Neural progenitor cell (in vitro differentiated cells): ENCODE data around the gene GRIN2A. TPM values are rescaled to one million over a fixed set of nuclear protein-coding genes. Genes with fewer than 3 reads are reported as not detected.

ENCODE experiments used
- DNase-seq: peaks from one replicate; pipeline ENCODE4 v3.0.0-alpha.2; 2016; ENCODE audit warnings: low spot score
- H2AFZ ChIP-seq: fragments of 200-600 bp; sonication (generic); replicated peaks from 2 replicates; pipeline ENCODE4 v1.6.1; 2016; ENCODE audit warnings: antibody characterized with exemption
- H3F3A ChIP-seq: fragments of 200-600 bp; sonication (generic); 2 replicates; pipeline ENCODE4 v1.6.1; 2016; ENCODE audit warnings: antibody characterized with exemption, low read depth
- H3K27ac ChIP-seq: fragments of 200-600 bp; sonication (generic); 2 replicates; pipeline ENCODE4 v1.5.1; 2016; ENCODE audit warnings: mild to moderate bottlenecking
- H3K27me3 ChIP-seq: fragments of 200-600 bp; sonication (generic); 2 replicates; pipeline ENCODE4 v1.6.1; 2016; ENCODE audit warnings: mild to moderate bottlenecking, moderate library complexity
- H3K36me3 ChIP-seq: fragments of 200-600 bp; sonication (generic); 2 replicates; pipeline ENCODE4 v1.5.1; 2016
- H3K4me1 ChIP-seq: fragments of 200-600 bp; sonication (generic); 2 replicates; pipeline ENCODE4 v1.6.1; 2016; ENCODE audit warnings: mixed run types
- H3K4me2 ChIP-seq: fragments of 200-600 bp; sonication (generic); 2 replicates; pipeline ENCODE4 v1.6.1; 2016
- H3K4me3 ChIP-seq: fragments of 200-600 bp; sonication (generic); 2 replicates; pipeline ENCODE4 v1.5.1; 2016
- H3K79me2 ChIP-seq: fragments of 200-600 bp; sonication (generic); 2 replicates; pipeline ENCODE4 v1.6.1; 2016; ENCODE audit warnings: low read depth
- H3K9ac ChIP-seq: fragments of 200-600 bp; sonication (generic); 2 replicates; pipeline ENCODE4 v1.6.1; 2016
- H3K9me3 ChIP-seq: fragments of 200-600 bp; sonication (generic); 2 replicates; pipeline ENCODE4 v1.5.1; 2016; ENCODE audit warnings: low read depth
- H4K20me1 ChIP-seq: fragments of 200-600 bp; sonication (generic); 2 replicates; pipeline ENCODE4 v1.6.1; 2016; ENCODE audit warnings: low read depth
- H3K27ac Mint-ChIP-seq: 3 replicates; pipeline ENCODE4 v1.8.0; 2021; ENCODE audit warnings: mixed read lengths
- H3K27me3 Mint-ChIP-seq: 2 replicates; pipeline ENCODE4 v1.8.0; 2022; ENCODE audit warnings: low read depth, mild to moderate bottlenecking, inconsistent platforms, moderate library complexity, mixed read lengths; ENCODE audit not compliant: insufficient read depth
- H3K36me3 Mint-ChIP-seq: 3 replicates; pipeline ENCODE4 v1.8.0; 2021; ENCODE audit warnings: mixed read lengths
- H3K4me1 Mint-ChIP-seq: 3 replicates; pipeline ENCODE4 v1.8.0; 2021; ENCODE audit warnings: mixed read lengths
- H3K4me3 Mint-ChIP-seq: 3 replicates; pipeline ENCODE4 v1.8.0; 2021; ENCODE audit warnings: mild to moderate bottlenecking, moderate library complexity, mixed read lengths
- H3K9me3 Mint-ChIP-seq: 3 replicates; pipeline ENCODE4 v1.8.0; 2020; ENCODE audit warnings: mixed read lengths
- CTCF ChIP-seq: fragments of 200-600 bp; sonication (generic); IDR thresholded peaks from 2 replicates; pipeline ENCODE4 v1.5.1; 2017; ENCODE audit warnings: antibody characterized with exemption, mild to moderate bottlenecking
- EZH2 ChIP-seq: fragments of 200-600 bp; sonication (generic); IDR thresholded peaks from 2 replicates; pipeline ENCODE4 v1.6.1; 2017; ENCODE audit warnings: antibody characterized with exemption, mild to moderate bottlenecking, moderate library complexity
- EZH2phosphoT487 ChIP-seq: fragments of 200-600 bp; sonication (generic); IDR thresholded peaks from 2 replicates; pipeline ENCODE4 v1.6.1; 2017; ENCODE audit warnings: antibody characterized with exemption
- total RNA-seq: library from RNA; depleted of rRNA; stranded (reverse); fragments of >200 nt; gene quantifications from 2 replicates; pipeline ENCODE4 v1.2.3, GENCODE V29; 2015; ENCODE audit warnings: low replicate concordance

GRIN2A gene
- total RNA-seq, 1 donor from 2014 or later: 1.6 TPM

GRCh38 chr16:9761870-9762269 is 420.4 kb downstream of the GRIN2A start:
- Histone ChIP-seq H3K4me2 (no peak overlapping the region), H3K27ac (no peak overlapping the region), H3K27me3 (no peaks in the 10 kb centered on the region), H3K9me3 (no peaks in the 10 kb centered on the region), H3K36me3 (no peaks in the 10 kb centered on the region), H3K9ac (no peak overlapping the region), H2AFZ (no peak overlapping the region), H3K4me1 (peaks cover 28% of the 10 kb centered on the region), H3K4me3 (no peak overlapping the region), H3F3A (no peaks in the 10 kb centered on the region), H4K20me1 (no peaks in the 10 kb centered on the region), H3K79me2 (no peaks in the 10 kb centered on the region)
- peaks cover 5% of the 10 kb centered on the region for H3K9me3 Mint-ChIP-seq
- no peak overlapping the region for H3K4me3 Mint-ChIP-seq
- no peak for TF ChIP-seq EZH2phosphoT487
- no peak for TF ChIP-seq EZH2
- TF ChIP-seq CTCF: no peak
- H3K27me3 Mint-ChIP-seq: no peaks in the 10 kb centered on the region
- H3K27ac Mint-ChIP-seq: no peak overlapping the region
- H3K36me3 Mint-ChIP-seq: no peaks in the 10 kb centered on the region
- no peaks in the 10 kb centered on the region for H3K4me1 Mint-ChIP-seq
- no peak for DNase-seq

DNA sequence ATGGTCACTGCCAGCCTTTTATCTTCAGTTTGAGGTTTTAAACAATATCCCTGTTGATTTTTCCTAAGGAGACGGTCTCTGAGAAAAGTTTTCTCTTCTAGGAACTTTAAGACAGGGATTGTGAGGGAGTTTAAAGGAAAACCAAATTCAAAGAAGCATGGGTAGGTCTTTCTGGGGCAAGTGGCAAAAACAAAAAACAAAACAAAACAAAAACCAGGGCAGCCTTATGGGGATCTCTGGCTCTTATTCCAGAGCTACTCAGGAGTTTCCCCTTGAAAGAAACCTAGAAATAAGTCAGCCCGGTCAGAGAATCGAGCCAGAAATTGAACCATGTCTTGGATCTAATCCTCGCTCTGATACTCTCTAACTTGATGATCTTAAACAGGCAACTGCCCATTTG is 424.5 kb downstream of the GRIN2A start:
- H3K4me1 Mint-ChIP-seq: peaks cover 16% of the 10 kb centered on the region
- H4K20me1 ChIP-seq: no peaks in the 10 kb centered on the region
- no peak overlapping the region for H2AFZ ChIP-seq
- peaks cover 33% of the 10 kb centered on the region for H3K4me1 ChIP-seq
- no peaks in the 10 kb centered on the region for H3K79me2 ChIP-seq
- H3K27me3 ChIP-seq: no peaks in the 10 kb centered on the region
- no peak overlapping the region for H3K27ac ChIP-seq
- H3K4me3 Mint-ChIP-seq: no peak overlapping the region
- H3K36me3 ChIP-seq: no peaks in the 10 kb centered on the region
- peaks cover 3% of the 10 kb centered on the region for H3F3A ChIP-seq
- no peak overlapping the region for H3K9ac ChIP-seq
- no peak overlapping the region for H3K4me2 ChIP-seq
- H3K27me3 Mint-ChIP-seq: no peaks in the 10 kb centered on the region
- H3K9me3 Mint-ChIP-seq: no peaks in the 10 kb centered on the region
- no peaks in the 10 kb centered on the region for H3K36me3 Mint-ChIP-seq
- no peak overlapping the region for H3K27ac Mint-ChIP-seq
- no peak overlapping the region for H3K4me3 ChIP-seq
- TF ChIP-seq EZH2 (no peak), CTCF (no peak), EZH2phosphoT487 (no peak)
- H3K9me3 ChIP-seq: no peaks in the 10 kb centered on the region
- DNase-seq: no peak

DNA sequence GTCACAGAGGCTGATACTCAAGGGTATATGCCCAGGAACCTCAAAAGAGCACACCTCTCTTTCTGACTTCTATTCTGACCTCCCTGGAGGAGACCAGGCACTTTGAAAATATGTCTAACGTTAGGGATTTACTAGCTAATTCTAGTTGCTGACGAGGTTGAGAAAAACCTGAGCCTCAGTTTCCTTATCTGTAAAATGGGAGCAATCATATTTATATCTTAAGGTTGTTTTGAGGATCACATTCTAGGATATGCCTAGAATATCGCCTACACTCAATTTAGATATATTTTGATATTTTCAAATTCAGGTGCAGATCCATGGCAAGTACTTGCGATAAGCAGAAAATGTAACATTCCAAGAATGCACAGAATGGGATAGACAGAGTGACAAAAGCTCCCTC is 425.8 kb downstream of the GRIN2A start:
- Mint-ChIP-seq H3K27me3 (no peaks in the 10 kb centered on the region), H3K27ac (no peak overlapping the region), H3K4me1 (peaks cover 16% of the 10 kb centered on the region), H3K4me3 (no peak overlapping the region), H3K9me3 (no peaks in the 10 kb centered on the region), H3K36me3 (no peaks in the 10 kb centered on the region)
- H3K36me3 ChIP-seq: no peaks in the 10 kb centered on the region
- H3K27me3 ChIP-seq: no peaks in the 10 kb centered on the region
- H2AFZ ChIP-seq: no peak overlapping the region
- no peaks in the 10 kb centered on the region for H3K79me2 ChIP-seq
- no peak overlapping the region for H3K4me2 ChIP-seq
- H3K4me1 ChIP-seq: peaks cover 42% of the 10 kb centered on the region
- no peak overlapping the region for H3K27ac ChIP-seq
- H4K20me1 ChIP-seq: no peaks in the 10 kb centered on the region
- H3K4me3 ChIP-seq: no peak overlapping the region
- H3F3A ChIP-seq: peaks cover 8% of the 10 kb centered on the region
- DNase-seq: no peak
- H3K9ac ChIP-seq: no peak overlapping the region
- TF ChIP-seq EZH2phosphoT487 (no peak), CTCF (no peak), EZH2 (no peak)
- H3K9me3 ChIP-seq: no peaks in the 10 kb centered on the region

DNA sequence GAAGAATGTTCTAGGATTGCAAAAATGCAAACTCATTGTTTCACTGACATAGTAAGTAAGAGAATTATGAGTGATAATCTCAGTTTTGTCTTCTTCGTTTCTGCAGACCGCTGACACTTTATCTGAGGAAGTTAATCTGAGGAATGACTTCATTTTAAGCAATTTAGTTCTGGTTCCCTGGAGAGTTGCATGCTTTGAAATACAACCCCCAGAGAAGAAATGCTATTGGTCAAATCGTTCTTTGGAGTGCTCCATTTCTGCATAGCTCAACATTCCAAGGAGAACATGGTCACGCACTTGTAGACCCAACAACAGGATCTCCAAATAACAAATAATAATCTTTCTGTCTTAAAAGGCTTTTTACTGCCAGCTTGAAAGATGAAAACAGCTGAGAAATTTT is 427.1 kb downstream of the GRIN2A start:
- no peaks in the 10 kb centered on the region for H3K9me3 ChIP-seq
- TF ChIP-seq CTCF: no peak
- no peak for TF ChIP-seq EZH2phosphoT487
- no peak for TF ChIP-seq EZH2
- no peaks in the 10 kb centered on the region for H3K79me2 ChIP-seq
- H3K4me2 ChIP-seq: peak overlapping the region; percentile 3
- H3K36me3 ChIP-seq: no peaks in the 10 kb centered on the region
- no peaks in the 10 kb centered on the region for H4K20me1 ChIP-seq
- Mint-ChIP-seq H3K27ac (no peak overlapping the region), H3K4me1 (peaks cover 16% of the 10 kb centered on the region), H3K9me3 (no peaks in the 10 kb centered on the region), H3K36me3 (no peaks in the 10 kb centered on the region), H3K4me3 (no peak overlapping the region), H3K27me3 (no peaks in the 10 kb centered on the region)
- DNase-seq: no peak
- peaks cover 8% of the 10 kb centered on the region for H3F3A ChIP-seq
- no peak overlapping the region for H2AFZ ChIP-seq
- H3K27ac ChIP-seq: no peak overlapping the region
- H3K9ac ChIP-seq: no peak overlapping the region
- H3K4me1 ChIP-seq: peaks cover 42% of the 10 kb centered on the region
- H3K4me3 ChIP-seq: no peak overlapping the region
- no peaks in the 10 kb centered on the region for H3K27me3 ChIP-seq
